Kidney (tissue), 14 donors: ENCODE results near the gene MYH14. TPM values are rescaled to one million over a fixed set of nuclear protein-coding genes. Genes with fewer than 3 reads are reported as not detected.
A peak's percentile ranks its signal among the peaks of the same experiment; 100 is the strongest.

Experiments
- DNase-seq, 5 donors: peaks; one replicate each; pipeline ENCODE4 v3.0.0-alpha.2; 2013 to 2020
- FAIRE-seq: peaks from 2 replicates; lab custom pipeline; 2012; peaks lifted over from hg19 to GRCh38; lab: Jason Lieb, UNC
- H3K27ac ChIP-seq, 2 donors: one replicate each; pipeline ENCODE4 v1.7.0; 2013; ENCODE audit warnings: low read depth in 2 of 2, low read length in 2 of 2, inconsistent platforms in 1 of 2
- H3K27me3 ChIP-seq: one replicate; pipeline ENCODE4 v1.7.1; 2013; ENCODE audit warnings: low read length, inconsistent platforms; ENCODE audit not compliant: control insufficient read depth, insufficient read depth
- H3K36me3 ChIP-seq, 3 donors: one replicate each; pipeline versions ENCODE4 v1.7.0 to v1.7.1; 2013; ENCODE audit warnings: low read length in 3 of 3, control low read depth in 1 of 3, inconsistent platforms in 1 of 3; ENCODE audit not compliant: insufficient read depth in 3 of 3, control insufficient read depth in 2 of 3
- H3K4me1 ChIP-seq, 3 donors: one replicate each; pipeline versions ENCODE4 v1.7.0 to v1.7.1; 2013; ENCODE audit warnings: low read length in 3 of 3, inconsistent platforms in 1 of 3, low read depth in 1 of 3; ENCODE audit not compliant: control insufficient read depth in 2 of 3, insufficient read depth in 2 of 3
- H3K4me3 ChIP-seq, 3 donors: one replicate each; pipeline versions ENCODE4 v1.7.0 to v1.8.1; 2013; ENCODE audit warnings: low read length in 3 of 3, control low read depth in 1 of 3, inconsistent platforms in 1 of 3
- H3K9ac ChIP-seq, 3 donors: one replicate each; pipeline versions ENCODE4 v1.7.0 to v1.7.1; 2013; ENCODE audit warnings: low read length in 3 of 3, control low read depth in 1 of 3, inconsistent platforms in 1 of 3
- H3K9me3 ChIP-seq, 3 donors: one replicate each; pipeline versions ENCODE4 v1.7.0 to v1.7.1; 2013; ENCODE audit warnings: low read length in 3 of 3, control low read depth in 1 of 3, inconsistent platforms in 1 of 3; ENCODE audit not compliant: control insufficient read depth in 2 of 3, insufficient read depth in 1 of 3
- intact Hi-C: fragments of 100-400 bp; cut with DNase I; formaldehyde crosslinking; loops from one replicate; pipeline ENCODE4 v1.11.1; 2022
- polyA plus RNA-seq: library from polyadenylated mRNA; stranded (reverse); fragments of 350-450 nt; fragmentation: Illumina TruSeq; extraction: RNeasy Lipid Tissue Mini Kit (QIAGEN cat#74804); gene quantifications from one replicate; pipeline ENCODE4 v1.2.3, GENCODE V29; 2014; ENCODE audit warnings: low read depth, low replicate concordance; ENCODE audit not compliant: insufficient read depth
- total RNA-seq: library from RNA; stranded (reverse); fragmentation: NEBNext Ultra II Directional; extraction: Animal tissue kit (Norgen Biotek cat#: 25700); gene quantifications from one replicate; pipeline ENCODE4 v1.2.1, GENCODE V29; 2021
- TF ChIP-seq, protein P1 (sequence below): IDR thresholded peaks from 3 replicates; pipeline ENCODE4 v1.5.1; 2012; ENCODE audit warnings: mild to moderate bottlenecking, moderate library complexity, borderline replicate concordance; ENCODE audit not compliant: insufficient read depth; ENCODE audit errors: extremely low read depth
- donor health status: control.
- donor health status: control.
- donor health status: control.
- donor health status: control.
- donor health status: control.
- donor health status: DM: yes; HTN: yes; CAD: no.
- donor health status: Normal renal cell carcinoma (clear cell type).

Gene MYH14
- total and polyA plus RNA-seq, 2 donors from 2014 or later = 23.9 to 81.4 TPM

DNA sequence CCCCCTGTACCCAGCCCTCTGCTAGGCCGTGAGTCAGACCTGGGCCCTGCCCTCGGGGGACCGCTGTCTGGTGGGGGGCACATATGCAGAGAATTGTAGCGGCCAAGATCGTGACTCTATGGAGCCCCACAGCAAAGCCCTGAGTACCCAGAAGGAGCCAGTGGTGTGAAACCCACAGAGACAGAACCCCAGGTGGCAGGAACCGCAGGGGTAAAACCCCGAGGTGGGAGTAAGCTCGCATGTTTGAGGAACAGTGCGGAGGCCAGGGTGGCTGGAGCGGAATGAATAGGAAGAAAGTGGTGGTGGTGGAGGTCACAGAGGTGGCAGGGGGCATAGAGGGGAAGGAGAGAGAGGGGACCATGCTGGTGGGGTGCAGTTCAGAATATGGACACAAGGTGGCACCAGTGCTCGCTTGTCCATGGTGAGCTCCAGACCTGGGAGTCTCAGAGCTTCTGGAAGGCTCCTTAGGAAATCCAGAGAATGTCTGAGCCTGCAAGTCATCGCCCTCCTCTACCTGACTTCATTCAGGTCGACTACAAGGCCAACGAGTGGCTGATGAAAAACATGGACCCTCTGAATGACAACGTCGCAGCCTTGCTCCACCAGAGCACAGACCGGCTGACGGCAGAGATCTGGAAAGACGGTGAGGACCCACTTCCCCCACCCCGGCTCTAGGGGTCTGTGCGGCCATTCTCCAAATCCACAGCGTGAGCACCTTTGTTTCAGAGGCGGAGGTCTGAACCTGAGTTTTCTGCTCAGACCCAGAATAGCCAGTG is 48.9 kb downstream of the MYH14 start:
- no peaks in the 10 kb centered on the region for H3K9me3 ChIP-seq
- no peak overlapping the region for H3K4me3 ChIP-seq
- TF ChIP-seq, protein P1, sequence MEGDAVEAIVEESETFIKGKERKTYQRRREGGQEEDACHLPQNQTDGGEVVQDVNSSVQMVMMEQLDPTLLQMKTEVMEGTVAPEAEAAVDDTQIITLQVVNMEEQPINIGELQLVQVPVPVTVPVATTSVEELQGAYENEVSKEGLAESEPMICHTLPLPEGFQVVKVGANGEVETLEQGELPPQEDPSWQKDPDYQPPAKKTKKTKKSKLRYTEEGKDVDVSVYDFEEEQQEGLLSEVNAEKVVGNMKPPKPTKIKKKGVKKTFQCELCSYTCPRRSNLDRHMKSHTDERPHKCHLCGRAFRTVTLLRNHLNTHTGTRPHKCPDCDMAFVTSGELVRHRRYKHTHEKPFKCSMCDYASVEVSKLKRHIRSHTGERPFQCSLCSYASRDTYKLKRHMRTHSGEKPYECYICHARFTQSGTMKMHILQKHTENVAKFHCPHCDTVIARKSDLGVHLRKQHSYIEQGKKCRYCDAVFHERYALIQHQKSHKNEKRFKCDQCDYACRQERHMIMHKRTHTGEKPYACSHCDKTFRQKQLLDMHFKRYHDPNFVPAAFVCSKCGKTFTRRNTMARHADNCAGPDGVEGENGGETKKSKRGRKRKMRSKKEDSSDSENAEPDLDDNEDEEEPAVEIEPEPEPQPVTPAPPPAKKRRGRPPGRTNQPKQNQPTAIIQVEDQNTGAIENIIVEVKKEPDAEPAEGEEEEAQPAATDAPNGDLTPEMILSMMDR = peak; percentile 62
- H3K9ac ChIP-seq = no peak overlapping the region
- DNase-seq = no peak
- no peaks in the 10 kb centered on the region for H3K4me1 ChIP-seq
- no peaks in the 10 kb centered on the region for H3K36me3 ChIP-seq
- H3K27me3 ChIP-seq = no peaks in the 10 kb centered on the region
- no peak overlapping the region for H3K27ac ChIP-seq
- intact Hi-C loops = no loop called here
- no peak for FAIRE-seq

DNA sequence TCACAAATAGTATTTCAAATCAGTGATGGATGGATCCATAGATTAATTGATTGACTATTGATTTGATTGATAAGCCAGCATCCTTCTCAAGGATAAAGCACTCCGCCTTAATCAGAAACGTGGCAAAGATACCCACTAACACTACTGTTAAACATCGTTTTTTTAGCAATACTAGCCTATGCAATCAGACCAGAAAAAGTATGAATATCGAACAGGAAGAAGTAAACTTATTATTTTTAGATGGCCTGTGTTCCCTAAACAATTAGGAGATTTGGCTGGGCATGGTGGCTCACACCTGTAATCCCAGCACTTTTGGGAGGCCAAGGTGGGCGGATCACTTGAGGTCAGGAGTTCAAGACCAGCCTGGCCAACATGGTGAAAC is 49.5 kb downstream of the MYH14 start:
- no peaks in the 10 kb centered on the region for H3K36me3 ChIP-seq
- H3K9ac ChIP-seq = no peak overlapping the region
- no peak for FAIRE-seq
- H3K27me3 ChIP-seq = no peaks in the 10 kb centered on the region
- H3K4me3 ChIP-seq = no peak overlapping the region
- H3K9me3 ChIP-seq = no peaks in the 10 kb centered on the region
- TF ChIP-seq, protein P1 = no peak
- intact Hi-C loops = no loop called here
- H3K4me1 ChIP-seq = no peaks in the 10 kb centered on the region
- no peak overlapping the region for H3K27ac ChIP-seq
- DNase-seq = no peak

DNA sequence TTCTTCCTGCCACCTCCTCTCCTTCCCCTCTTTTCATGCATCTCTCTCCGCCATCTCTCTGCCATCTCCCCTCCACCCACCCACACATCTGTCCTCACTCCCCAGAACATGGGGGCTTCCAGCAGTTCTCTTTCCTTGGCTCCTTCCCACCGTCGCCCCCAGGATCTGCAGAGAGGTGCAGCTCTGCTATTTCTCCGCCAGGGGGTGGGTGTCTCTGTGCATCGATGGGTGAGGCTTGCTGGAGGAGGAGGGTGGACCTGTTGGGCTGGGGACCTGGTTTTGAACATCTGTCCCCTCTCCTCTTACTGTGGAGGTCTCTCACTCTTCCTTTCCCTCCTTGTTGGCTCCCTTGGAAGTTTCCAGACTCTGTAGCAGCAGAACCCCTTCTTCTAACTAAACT is 51.7 kb downstream of the MYH14 start:
- Histone ChIP-seq H3K36me3 (no peaks in the 10 kb centered on the region), H3K27ac (no peak overlapping the region), H3K27me3 (no peaks in the 10 kb centered on the region), H3K9ac (no peak overlapping the region), H3K9me3 (no peaks in the 10 kb centered on the region), H3K4me3 (no peak overlapping the region), H3K4me1 (no peaks in the 10 kb centered on the region)
- DNase-seq = no peak
- intact Hi-C loops = no loop called here
- FAIRE-seq = no peak
- TF ChIP-seq, protein P1 = no peak
